Psoas muscle (tissue), 8 donors: Measurements from ENCODE around the gene NAT16. TPM values are rescaled to one million over a fixed set of nuclear protein-coding genes. Genes with fewer than 3 reads are reported as not detected.
"Not testable (repeated sequence)": the region's sequence is repeated elsewhere in the genome, so short reads cannot be mapped to it uniquely, and the experiment has no call there.

Experiments
- ATAC-seq, 4 donors: fragments of 200-7000 bp; cut with Tn5 transposase; one replicate each; pipeline ENCODE4 v1.9.1; 2020; ENCODE audit warnings: moderate library complexity in 3 of 4, mild to moderate bottlenecking in 2 of 4
- DNase-seq, 2 donors: peaks; one replicate each; pipeline ENCODE4 v3.0.0-alpha.2; 2020
- H3K27ac ChIP-seq: fragments of 200-600 bp; one replicate; pipeline ENCODE4 v1.8.0; 2022
- H3K27me3 ChIP-seq, 3 donors: fragments of 200-600 bp in 1 of 3; one replicate each; pipeline versions ENCODE4 v1.6.1 to v1.8.0; 2013 to 2022; ENCODE audit warnings: low read length in 2 of 3, mild to moderate bottlenecking in 2 of 3, moderate library complexity in 1 of 3; ENCODE audit not compliant: insufficient read depth in 3 of 3
- H3K36me3 ChIP-seq, 2 donors: fragments of 200-600 bp in 1 of 2; one replicate each; pipeline versions ENCODE4 v1.6.1 to v1.8.0; 2013 to 2022; ENCODE audit warnings: low read depth in 1 of 2, mild to moderate bottlenecking in 1 of 2, moderate library complexity in 1 of 2; ENCODE audit not compliant: insufficient read depth in 1 of 2
- H3K4me1 ChIP-seq: fragments of 200-600 bp; one replicate; pipeline ENCODE4 v1.8.0; 2022
- H3K4me3 ChIP-seq: fragments of 200-600 bp; one replicate; pipeline ENCODE4 v1.8.0; 2022; ENCODE audit warnings: mild to moderate bottlenecking
- H3K9me3 ChIP-seq: fragments of 200-600 bp; one replicate; pipeline ENCODE4 v1.8.0; 2022
- CTCF ChIP-seq: fragments of 200-600 bp; IDR thresholded peaks from one replicate; pipeline ENCODE4 v1.8.0; 2022; ENCODE audit warnings: antibody characterized with exemption
- WGBS, 3 donors: extraction: QIAGEN DNeasy Blood & Tissue Kit; methylation state at CpG; one replicate each; pipeline versions ENCODE4 v1.1.6 to v1.1.7; 2013; 5-methylcytosine and 5-hydroxymethylcytosine counted together
- intact Hi-C, 2 donors: fragments of 100-400 bp; cut with DNase I; formaldehyde crosslinking; loops; one replicate each; pipeline versions ENCODE4 v1.11.0 to v1.14.2; 2022
- polyA plus RNA-seq, 3 donors: library from polyadenylated mRNA; stranded (reverse); fragments of 200-250 nt; gene quantifications; one replicate each; pipeline ENCODE4 v1.2.3, GENCODE V29; 2013
- total RNA-seq, 4 donors: library from RNA; stranded (reverse); fragmentation: NEBNext Ultra II Directional in 2 of 4; extraction: Animal tissue kit (Norgen Biotek cat#: 25700) in 2 of 4; gene quantifications; one replicate each; pipeline versions ENCODE4 v1.2.1 to v1.2.4, GENCODE V29; 2021 to 2023
- donor health status: healthy with polysubstance abuse.
- donor health status: DM: no; HTN: no; CAD: no; lungs with moderate emphysema.
- donor health status: Bipolar disorder and iron deficiency.
- donor health status: healthy.
- donor health status: DM: yes; HTN: yes; CAD: no.
- donor health status: DM: no; HTN: no; CAD: no.
- donor health status: DM: no; HTN: no; CAD: no.
- donor health status: DM: yes; HTN: yes; CAD: no.

NAT16 gene
- total and polyA plus RNA-seq, 7 donors: 0.01 TPM; not detected in 6

- Histone ChIP-seq H3K4me1 (peaks cover 15% of the 10 kb centered on the region), H3K36me3 (no peaks in the 10 kb centered on the region), H3K9me3 (no peaks in the 10 kb centered on the region), H3K27ac (peak overlapping the region; percentile 65), H3K27me3 (peaks cover 0 to 22% (median 2%) of the 10 kb centered on the region in 3 donors), H3K4me3 (peak overlapping the region; percentile 28)
- intact Hi-C loops: no loop called here
- DNase-seq (peak; percentile 84 to 88), ATAC-seq (peak; percentile 91 to 95 (median 93))
- TF ChIP-seq CTCF: peak; percentile 74
- WGBS, 3 donors: 6% methylated on average over 16 of the region's 16 CpGs
Measured at GRCh38 chr7:101138213-101138870, 41.8 kb downstream of the NAT16 start.

GRCh38 chr7:101137651-101138212, 42.4 kb downstream of the NAT16 start:
- intact Hi-C loops: loop anchor here in 1 of 2 donors (2.0 kb wide), 1 partner anchor 43 kb away; no protein-coding TSS in a partner anchor
- no peaks in the 10 kb centered on the region for H3K36me3 ChIP-seq
- H3K4me3 ChIP-seq: peak overlapping the region; percentile 28
- no peak for TF ChIP-seq CTCF
- no peak for DNase-seq
- peak in 1 of 4 donors; percentile 19 for ATAC-seq
- 54 to 69% (median 62%) methylated on average over 9 of the region's 9 CpGs for WGBS, 3 donors
- no peaks in the 10 kb centered on the region for H3K9me3 ChIP-seq
- H3K27me3 ChIP-seq: peaks cover 0 to 18% (median 2%) of the 10 kb centered on the region in 3 donors
- H3K27ac ChIP-seq: peak overlapping the region; percentile 65
- peaks cover 15% of the 10 kb centered on the region for H3K4me1 ChIP-seq

DNA sequence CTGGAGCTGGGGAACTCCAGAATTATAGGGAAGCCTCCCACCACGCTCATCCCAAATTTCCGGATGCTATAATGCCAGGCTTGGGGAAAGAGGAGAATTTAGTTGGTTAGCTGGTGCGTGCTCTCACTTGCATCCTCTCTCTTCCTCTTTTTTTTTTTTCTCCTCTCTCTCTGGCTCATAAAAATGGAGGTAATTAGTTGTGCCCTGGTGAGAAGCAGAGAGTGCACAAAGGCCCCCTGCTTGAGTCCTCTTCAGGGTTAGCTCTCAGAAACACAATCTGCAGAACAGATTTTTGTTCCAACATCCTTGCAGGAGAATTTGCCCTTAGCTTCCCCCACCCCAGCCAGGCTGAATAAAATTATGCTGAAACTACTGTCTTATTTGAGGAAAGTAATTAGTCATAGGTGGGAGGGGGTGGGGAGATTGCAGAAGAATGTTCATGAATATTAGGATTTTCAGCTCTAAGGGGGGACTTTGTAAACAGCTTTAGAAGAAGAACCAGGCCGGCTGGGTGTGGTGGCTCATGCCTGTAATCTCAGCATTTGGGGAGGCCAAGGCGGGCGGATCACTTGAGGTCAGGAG, 45.6 kb downstream of the NAT16 start:
- no peak overlapping the region for H3K27ac ChIP-seq
- 73 to 76% (median 74%) methylated on average over 5 to 6 of the region's 6 CpGs for WGBS, 3 donors
- no peak for DNase-seq
- intact Hi-C loops: no loop called here
- H3K27me3 ChIP-seq: peaks cover 0 to 18% (median 0%) of the 10 kb centered on the region in 3 donors
- H3K4me1 ChIP-seq: peaks cover 15% of the 10 kb centered on the region
- H3K9me3 ChIP-seq: no peaks in the 10 kb centered on the region
- no peak overlapping the region for H3K4me3 ChIP-seq
- no peak for TF ChIP-seq CTCF
- no peak for ATAC-seq
- peaks cover 0 to 4% of the 10 kb centered on the region in 2 donors for H3K36me3 ChIP-seq

DNA sequence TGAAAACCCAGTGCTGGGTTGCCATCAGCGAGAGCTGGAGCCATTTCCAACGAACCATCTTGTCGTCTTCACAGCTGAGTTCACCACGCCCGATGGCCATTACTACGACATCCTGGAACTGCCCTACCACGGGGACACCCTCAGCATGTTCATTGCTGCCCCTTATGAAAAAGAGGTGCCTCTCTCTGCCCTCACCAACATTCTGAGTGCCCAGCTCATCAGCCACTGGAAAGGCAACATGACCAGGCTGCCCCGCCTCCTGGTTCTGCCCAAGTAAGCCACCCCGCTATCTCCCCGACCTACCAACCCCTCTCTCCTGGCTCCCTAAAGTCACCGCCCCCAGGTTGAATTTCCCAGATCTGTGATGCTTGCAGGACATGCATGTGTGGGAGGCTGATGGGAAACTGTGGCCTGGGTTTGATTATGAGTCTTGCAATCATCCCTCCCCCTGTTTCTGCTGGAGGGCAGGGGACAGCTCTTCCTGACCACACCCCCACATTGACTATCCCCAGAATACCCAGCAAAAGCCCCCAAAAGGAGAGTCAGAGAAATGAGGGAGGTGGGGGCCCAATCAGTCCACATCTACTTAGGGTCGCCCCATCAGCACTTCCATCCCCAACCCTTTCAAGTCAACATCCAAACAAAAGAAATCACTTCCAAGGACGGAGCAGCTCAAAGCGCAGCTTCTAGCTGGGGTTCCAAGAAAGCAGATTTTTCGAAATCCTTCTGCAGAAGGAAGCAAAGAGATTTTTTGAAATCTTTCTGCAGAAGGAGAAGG, 46.3 kb downstream of the NAT16 start:
- Histone ChIP-seq H3K4me3 (no peak overlapping the region), H3K9me3 (no peaks in the 10 kb centered on the region), H3K27me3 (peaks cover 0 to 18% (median 0%) of the 10 kb centered on the region in 3 donors), H3K36me3 (peaks cover 0 to 4% of the 10 kb centered on the region in 2 donors), H3K27ac (no peak overlapping the region), H3K4me1 (peaks cover 14% of the 10 kb centered on the region)
- 74 to 79% (median 77%) methylated on average over 15 of the region's 15 CpGs for WGBS, 3 donors
- intact Hi-C loops: no loop called here
- TF ChIP-seq CTCF: no peak
- ATAC-seq: no peak
- DNase-seq: no peak

DNA sequence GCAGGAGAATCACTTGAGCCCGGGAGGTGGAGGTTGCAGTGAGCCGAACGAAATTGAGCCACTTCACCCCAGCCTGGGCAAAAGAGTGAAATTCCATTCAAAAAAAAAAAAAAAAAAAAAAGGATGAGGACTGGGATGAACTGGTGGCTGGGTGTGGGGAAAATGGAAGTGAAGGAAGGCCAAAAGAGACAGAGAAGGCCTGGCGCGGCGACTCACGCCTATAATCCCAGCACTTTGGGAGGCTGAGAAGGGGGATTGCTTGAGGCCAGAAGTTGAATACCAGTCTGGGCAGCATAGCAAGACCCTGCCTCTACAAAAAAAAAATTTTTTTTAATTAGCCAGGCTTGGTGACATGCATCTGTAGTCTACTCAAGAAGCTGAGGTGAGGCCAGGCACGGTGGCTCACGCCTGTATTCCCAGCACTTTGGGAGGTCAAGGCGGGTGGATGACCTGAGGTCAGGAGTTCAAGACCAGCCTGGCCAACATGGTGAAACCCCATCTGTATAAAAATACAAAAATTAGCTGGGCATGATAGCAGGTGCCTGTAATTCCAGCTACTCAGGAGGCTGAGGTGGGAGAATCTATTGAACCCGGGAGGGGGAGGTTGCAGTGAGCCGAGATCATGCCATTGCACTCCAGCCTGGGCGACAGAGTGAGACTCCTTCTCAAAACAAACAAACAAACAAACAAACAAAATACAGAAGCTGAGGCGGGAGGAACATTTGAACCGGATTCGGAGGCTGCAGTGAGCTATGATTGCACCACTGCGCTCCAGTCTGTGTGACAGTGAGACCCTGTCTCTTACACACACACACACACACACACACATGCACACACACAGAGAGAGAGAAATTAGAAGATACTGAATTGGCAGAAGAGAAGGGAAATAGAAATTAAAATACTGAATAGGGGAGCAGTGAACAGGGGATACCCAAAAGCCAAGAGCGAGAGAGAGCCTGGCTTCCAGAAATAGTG, 47.2 kb downstream of the NAT16 start:
- H3K9me3 ChIP-seq, H3K4me3 ChIP-seq, H3K27ac ChIP-seq, ATAC-seq, H3K36me3 ChIP-seq, DNase-seq, intact Hi-C loops, H3K4me1 ChIP-seq: not testable (repeated sequence)
- H3K27me3 ChIP-seq: peaks cover 0 to 18% (median 0%) of the 10 kb centered on the region in 3 donors
- 83 to 91% (median 85%) methylated on average over 18 of the region's 18 CpGs for WGBS, 3 donors
